ENCODE results near the gene IDUA.

DNA sequence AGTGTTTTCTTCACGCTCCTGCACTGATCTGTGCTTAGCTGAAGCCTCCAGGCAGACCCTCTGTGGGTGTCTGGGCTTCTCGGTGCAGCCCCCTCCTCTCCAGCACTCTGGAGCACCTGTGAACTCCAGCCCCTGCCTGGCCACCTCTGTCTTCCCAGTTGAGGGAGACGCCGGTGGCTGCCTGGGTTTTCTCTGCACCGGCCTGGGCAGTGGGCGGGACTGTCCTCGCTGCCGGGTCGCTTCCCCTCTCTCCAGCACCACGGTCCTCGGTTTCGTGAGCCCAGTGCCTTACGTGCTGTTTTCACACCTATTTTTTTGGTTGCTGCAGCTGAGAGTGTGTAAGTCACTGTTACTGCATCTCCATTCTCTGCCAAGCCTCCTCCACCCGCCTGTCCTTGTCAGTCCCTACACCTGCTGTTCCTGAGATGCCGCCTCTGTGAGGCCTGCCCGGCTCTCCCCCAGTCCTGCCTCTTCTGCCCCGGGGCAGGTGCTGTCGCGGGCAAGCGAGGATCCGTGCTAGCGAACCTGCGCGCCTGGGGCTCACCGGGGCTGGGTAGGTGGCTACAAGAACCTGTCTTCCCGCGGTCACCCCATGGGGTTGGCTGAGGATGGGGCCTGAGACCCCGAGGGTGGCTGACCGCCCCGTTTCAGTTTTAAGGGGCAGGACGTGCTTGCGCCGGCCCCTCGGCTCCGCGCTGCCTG is 22.1 kb downstream of the IDUA start:
- TF ChIP-seq, protein P1, sequence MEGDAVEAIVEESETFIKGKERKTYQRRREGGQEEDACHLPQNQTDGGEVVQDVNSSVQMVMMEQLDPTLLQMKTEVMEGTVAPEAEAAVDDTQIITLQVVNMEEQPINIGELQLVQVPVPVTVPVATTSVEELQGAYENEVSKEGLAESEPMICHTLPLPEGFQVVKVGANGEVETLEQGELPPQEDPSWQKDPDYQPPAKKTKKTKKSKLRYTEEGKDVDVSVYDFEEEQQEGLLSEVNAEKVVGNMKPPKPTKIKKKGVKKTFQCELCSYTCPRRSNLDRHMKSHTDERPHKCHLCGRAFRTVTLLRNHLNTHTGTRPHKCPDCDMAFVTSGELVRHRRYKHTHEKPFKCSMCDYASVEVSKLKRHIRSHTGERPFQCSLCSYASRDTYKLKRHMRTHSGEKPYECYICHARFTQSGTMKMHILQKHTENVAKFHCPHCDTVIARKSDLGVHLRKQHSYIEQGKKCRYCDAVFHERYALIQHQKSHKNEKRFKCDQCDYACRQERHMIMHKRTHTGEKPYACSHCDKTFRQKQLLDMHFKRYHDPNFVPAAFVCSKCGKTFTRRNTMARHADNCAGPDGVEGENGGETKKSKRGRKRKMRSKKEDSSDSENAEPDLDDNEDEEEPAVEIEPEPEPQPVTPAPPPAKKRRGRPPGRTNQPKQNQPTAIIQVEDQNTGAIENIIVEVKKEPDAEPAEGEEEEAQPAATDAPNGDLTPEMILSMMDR (IDR thresholded peaks at IDR 0.05; ENCODE audit: low read depth, low read length) = no peak
- TF ChIP-seq EZH2phosphoT487 (IDR thresholded peaks at IDR 0.05; ENCODE audit: low read depth) = no peak

Measured in OCI-LY3 (cell line).